Measurements from ENCODE around the gene HCK. TPM values are rescaled to one million over a fixed set of nuclear protein-coding genes. Genes with fewer than 3 reads are reported as not detected.
A peak's percentile ranks its signal among the peaks of the same experiment; 100 is the strongest.

Gene HCK
- 100 to 1,000 TPM in 1 of 5 experiments, 10 to 100 TPM in 1, 1 to 10 TPM in 2, under 1 TPM in 1; 0.51 to 129 (median 1.9) TPM for total RNA-seq
- polyA plus RNA-seq = under 1 TPM; 0.09 to 0.46 TPM
- total RNA-seq = not detected

- no peaks in the 10 kb centered on the region for H3K36me3 ChIP-seq (ENCODE audit: control insufficient read depth in 2 of 3, insufficient read depth in 3 of 3, low read length in 3 of 3)
- H3K27ac ChIP-seq (ENCODE audit: low read depth, low read length) = no peak within 1 kb of the TSS
- ChIA-PET POLR2A (no interaction called here), CTCF (no interaction called here)
- peaks cover 8 to 13% of the 10 kb centered on the region in 2 donors for H3K27me3 ChIP-seq (ENCODE audit: control insufficient read depth in 2 of 2, insufficient read depth in 2 of 2, low read length in 2 of 2)
- Mint-ChIP-seq H3K36me3 (peaks cover 0 to 5% (median 0%) of the 10 kb centered on the region in 5 donors), H3K4me1 (peaks cover 11 to 22% (median 16%) of the 10 kb centered on the region in 7 donors), H3K27ac (peak within 1 kb of the TSS in 2 of 9 donors; percentile 4 to 52), H3K9me3 (peaks cover 0 to 5% (median 0%) of the 10 kb centered on the region in 11 donors), H3K4me3 (peak within 1 kb of the TSS; percentile 46 to 83 (median 68)), H3K27me3 (peaks cover 54 to 69% (median 57%) of the 10 kb centered on the region in 5 donors)
- H3K4me3 ChIP-seq (ENCODE audit: low read length) = no peak within 1 kb of the TSS
- H3K9me3 ChIP-seq (ENCODE audit: control insufficient read depth in 2 of 3, low read length in 3 of 3) = no peaks in the 10 kb centered on the region
- intact Hi-C loops (cut with micrococcal nuclease) = no loop called here
- DNase-seq (no peak), ATAC-seq (peak; percentile 68)
- H3K4me1 ChIP-seq (ENCODE audit: control insufficient read depth in 2 of 2, insufficient read depth in 2 of 2, low read length in 2 of 2) = peaks cover 7 to 18% of the 10 kb centered on the region in 2 donors
Observed at GRCh38 chr20:32052090-32052777, at the start of gene HCK. HCK (plus strand) TSS chr20:32052242.

DNA sequence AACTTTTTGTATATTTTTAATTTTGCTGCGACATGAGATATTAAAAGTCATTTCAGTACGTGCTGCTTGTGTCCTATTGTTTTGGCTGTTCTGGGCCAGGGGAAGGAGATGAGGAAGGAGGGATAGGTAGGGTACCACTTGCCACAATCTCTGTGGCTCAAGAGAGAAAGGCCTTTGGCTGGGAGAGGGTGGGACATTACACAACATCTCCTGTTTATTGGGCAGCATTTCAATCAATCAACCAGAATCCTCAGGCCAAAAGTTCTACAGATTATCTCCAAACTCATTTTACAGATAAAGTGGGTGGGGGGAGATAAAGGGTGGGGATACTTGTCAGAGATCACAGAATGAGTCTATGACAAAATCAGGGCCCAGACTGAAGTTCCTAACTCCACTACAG is 48.7 kb upstream of the HCK start:
- no peak overlapping the region for H3K27ac Mint-ChIP-seq
- ChIA-PET CTCF (no interaction called here), POLR2A (no interaction called here)
- Histone ChIP-seq H3K4me3 (ENCODE audit: low read length) (no peak overlapping the region), H3K36me3 (ENCODE audit: control insufficient read depth in 2 of 3, insufficient read depth in 3 of 3, low read length in 3 of 3) (no peaks in the 10 kb centered on the region), H3K27ac (ENCODE audit: low read depth, low read length) (no peak overlapping the region), H3K4me1 (ENCODE audit: control insufficient read depth in 2 of 2, insufficient read depth in 2 of 2, low read length in 2 of 2) (no peaks in the 10 kb centered on the region), H3K27me3 (ENCODE audit: control insufficient read depth in 2 of 2, insufficient read depth in 2 of 2, low read length in 2 of 2) (no peaks in the 10 kb centered on the region), H3K9me3 (ENCODE audit: control insufficient read depth in 2 of 3, low read length in 3 of 3) (no peaks in the 10 kb centered on the region)
- H3K4me3 Mint-ChIP-seq = no peak overlapping the region
- ATAC-seq = no peak
- H3K36me3 Mint-ChIP-seq = no peaks in the 10 kb centered on the region
- H3K9me3 Mint-ChIP-seq = no peaks in the 10 kb centered on the region
- H3K4me1 Mint-ChIP-seq = peaks cover 0 to 9% (median 0%) of the 10 kb centered on the region in 7 donors
- intact Hi-C loops (cut with micrococcal nuclease) = no loop called here
- DNase-seq = no peak
- peaks cover 0 to 8% (median 4%) of the 10 kb centered on the region in 5 donors for H3K27me3 Mint-ChIP-seq

- Mint-ChIP-seq H3K4me1 (peaks cover 0 to 9% (median 0%) of the 10 kb centered on the region in 7 donors), H3K9me3 (no peaks in the 10 kb centered on the region), H3K27ac (no peak overlapping the region), H3K27me3 (peaks cover 0 to 11% (median 7%) of the 10 kb centered on the region in 5 donors), H3K36me3 (no peaks in the 10 kb centered on the region), H3K4me3 (no peak overlapping the region)
- no peak for DNase-seq
- intact Hi-C loops (cut with micrococcal nuclease) = no loop called here
- POLR2A ChIA-PET = no interaction called here
- Histone ChIP-seq H3K27ac (ENCODE audit: low read depth, low read length) (no peak overlapping the region), H3K36me3 (ENCODE audit: control insufficient read depth in 2 of 3, insufficient read depth in 3 of 3, low read length in 3 of 3) (no peaks in the 10 kb centered on the region), H3K4me3 (ENCODE audit: low read length) (no peak overlapping the region), H3K27me3 (ENCODE audit: control insufficient read depth in 2 of 2, insufficient read depth in 2 of 2, low read length in 2 of 2) (no peaks in the 10 kb centered on the region), H3K4me1 (ENCODE audit: control insufficient read depth in 2 of 2, insufficient read depth in 2 of 2, low read length in 2 of 2) (no peaks in the 10 kb centered on the region), H3K9me3 (ENCODE audit: control insufficient read depth in 2 of 3, low read length in 3 of 3) (no peaks in the 10 kb centered on the region)
- ATAC-seq = no peak
- CTCF ChIA-PET = no interaction called here
Observed at GRCh38 chr20:32004963-32005362, 47.1 kb upstream of the HCK start.

- no peak overlapping the region for H3K27ac ChIP-seq (ENCODE audit: low read depth, low read length)
- CTCF ChIA-PET = no interaction called here
- Mint-ChIP-seq H3K27me3 (peaks cover 0 to 14% (median 10%) of the 10 kb centered on the region in 5 donors), H3K9me3 (no peaks in the 10 kb centered on the region), H3K27ac (no peak overlapping the region), H3K36me3 (no peaks in the 10 kb centered on the region), H3K4me3 (no peak overlapping the region), H3K4me1 (peaks cover 0 to 9% (median 0%) of the 10 kb centered on the region in 7 donors)
- no peaks in the 10 kb centered on the region for H3K36me3 ChIP-seq (ENCODE audit: control insufficient read depth in 2 of 3, insufficient read depth in 3 of 3, low read length in 3 of 3)
- no peaks in the 10 kb centered on the region for H3K9me3 ChIP-seq (ENCODE audit: control insufficient read depth in 2 of 3, low read length in 3 of 3)
- intact Hi-C loops (cut with micrococcal nuclease) = no loop called here
- no peak overlapping the region for H3K4me3 ChIP-seq (ENCODE audit: low read length)
- H3K27me3 ChIP-seq (ENCODE audit: control insufficient read depth in 2 of 2, insufficient read depth in 2 of 2, low read length in 2 of 2) = no peaks in the 10 kb centered on the region
- POLR2A ChIA-PET = no interaction called here
- DNase-seq (no peak), ATAC-seq (no peak)
- H3K4me1 ChIP-seq (ENCODE audit: control insufficient read depth in 2 of 2, insufficient read depth in 2 of 2, low read length in 2 of 2) = no peaks in the 10 kb centered on the region
Observed at GRCh38 chr20:32006053-32006452, 46.0 kb upstream of the HCK start.

- no peak overlapping the region for H3K4me3 Mint-ChIP-seq
- ChIA-PET POLR2A (no interaction called here), CTCF (no interaction called here)
- H3K9me3 ChIP-seq (ENCODE audit: control insufficient read depth in 2 of 3, low read length in 3 of 3) = no peaks in the 10 kb centered on the region
- peaks cover 0 to 21% (median 15%) of the 10 kb centered on the region in 5 donors for H3K27me3 Mint-ChIP-seq
- intact Hi-C loops (cut with micrococcal nuclease) = no loop called here
- no peaks in the 10 kb centered on the region for H3K36me3 ChIP-seq (ENCODE audit: control insufficient read depth in 2 of 3, insufficient read depth in 3 of 3, low read length in 3 of 3)
- no peaks in the 10 kb centered on the region for H3K9me3 Mint-ChIP-seq
- H3K36me3 Mint-ChIP-seq = no peaks in the 10 kb centered on the region
- H3K4me3 ChIP-seq (ENCODE audit: low read length) = no peak overlapping the region
- peaks cover 0 to 9% (median 0%) of the 10 kb centered on the region in 7 donors for H3K4me1 Mint-ChIP-seq
- H3K27ac Mint-ChIP-seq = no peak overlapping the region
- no peaks in the 10 kb centered on the region for H3K27me3 ChIP-seq (ENCODE audit: control insufficient read depth in 2 of 2, insufficient read depth in 2 of 2, low read length in 2 of 2)
- H3K4me1 ChIP-seq (ENCODE audit: control insufficient read depth in 2 of 2, insufficient read depth in 2 of 2, low read length in 2 of 2) = no peaks in the 10 kb centered on the region
- no peak for DNase-seq
- no peak overlapping the region for H3K27ac ChIP-seq (ENCODE audit: low read depth, low read length)
- no peak for ATAC-seq
Observed at GRCh38 chr20:32006841-32007786, 44.9 kb upstream of the HCK start.

GRCh38 chr20:32007787-32008616 is 44.0 kb upstream of the HCK start:
- H3K4me1 ChIP-seq (ENCODE audit: control insufficient read depth in 2 of 2, insufficient read depth in 2 of 2, low read length in 2 of 2) = no peaks in the 10 kb centered on the region
- H3K36me3 ChIP-seq (ENCODE audit: control insufficient read depth in 2 of 3, insufficient read depth in 3 of 3, low read length in 3 of 3) = no peaks in the 10 kb centered on the region
- CTCF ChIA-PET = no interaction called here
- POLR2A ChIA-PET = no interaction called here
- ATAC-seq = no peak
- peaks cover 0 to 22% (median 15%) of the 10 kb centered on the region in 5 donors for H3K27me3 Mint-ChIP-seq
- no peaks in the 10 kb centered on the region for H3K27me3 ChIP-seq (ENCODE audit: control insufficient read depth in 2 of 2, insufficient read depth in 2 of 2, low read length in 2 of 2)
- intact Hi-C loops (cut with micrococcal nuclease) = no loop called here
- no peaks in the 10 kb centered on the region for H3K9me3 Mint-ChIP-seq
- no peaks in the 10 kb centered on the region for H3K9me3 ChIP-seq (ENCODE audit: control insufficient read depth in 2 of 3, low read length in 3 of 3)
- H3K27ac ChIP-seq (ENCODE audit: low read depth, low read length) = no peak overlapping the region
- H3K36me3 Mint-ChIP-seq = no peaks in the 10 kb centered on the region
- no peak for DNase-seq
- peaks cover 0 to 9% (median 0%) of the 10 kb centered on the region in 7 donors for H3K4me1 Mint-ChIP-seq
- no peak overlapping the region for H3K4me3 ChIP-seq (ENCODE audit: low read length)
- no peak overlapping the region for H3K27ac Mint-ChIP-seq
- no peak overlapping the region for H3K4me3 Mint-ChIP-seq
